Astrocyte (in vitro differentiated cells and primary cell): ENCODE measurements around the gene MORN4. TPM values are rescaled to one million over a fixed set of nuclear protein-coding genes. Genes with fewer than 3 reads are reported as not detected.
A peak's percentile ranks its signal among the peaks of the same experiment; 100 is the strongest.
"Not testable (repeated sequence)": the region's sequence is repeated elsewhere in the genome, so short reads cannot be mapped to it uniquely, and the experiment has no call there.

Source experiments
- DNase-seq: peaks from one replicate; pipeline ENCODE4 v3.0.0-alpha.2; 2010; ENCODE audit warnings: low read depth
- FAIRE-seq: peaks from 2 replicates; lab custom pipeline; 2011; peaks lifted over from hg19 to GRCh38; lab: Jason Lieb, UNC
- H2AFZ ChIP-seq: 2 replicates; pipeline ENCODE4 v1.6.0; 2012; ENCODE audit warnings: low read depth, low read length, inconsistent platforms
- H3K27ac ChIP-seq: 2 replicates; pipeline ENCODE4 v1.5.1; 2011; ENCODE audit warnings: low read depth, low read length, inconsistent platforms
- H3K27me3 ChIP-seq: 2 replicates; pipeline ENCODE4 v1.6.0; 2011; ENCODE audit warnings: low read length, inconsistent platforms; ENCODE audit not compliant: insufficient read depth
- H3K36me3 ChIP-seq: 2 replicates; pipeline ENCODE4 v1.5.1; 2011; ENCODE audit warnings: low read length, inconsistent platforms; ENCODE audit not compliant: insufficient read depth
- H3K4me1 ChIP-seq: 2 replicates; pipeline ENCODE4 v1.5.1; 2011; ENCODE audit warnings: low read length, inconsistent platforms; ENCODE audit not compliant: insufficient read depth
- H3K4me2 ChIP-seq: 2 replicates; pipeline ENCODE4 v1.6.0; 2012; ENCODE audit warnings: low read length, inconsistent platforms
- H3K4me3 ChIP-seq: 2 replicates; pipeline ENCODE4 v1.5.1; 2011; ENCODE audit warnings: low read depth, mild to moderate bottlenecking, low read length, inconsistent platforms; ENCODE audit not compliant: insufficient read depth
- H3K79me2 ChIP-seq: 2 replicates; pipeline ENCODE4 v1.6.0; 2012; ENCODE audit warnings: mild to moderate bottlenecking, low read length, inconsistent platforms; ENCODE audit not compliant: insufficient read depth
- H3K9ac ChIP-seq: 2 replicates; pipeline ENCODE4 v1.6.0; 2012; ENCODE audit warnings: mild to moderate bottlenecking, low read length, inconsistent platforms
- H3K9me3 ChIP-seq: 2 replicates; pipeline ENCODE4 v1.5.1; 2012; ENCODE audit warnings: low read depth, mild to moderate bottlenecking, low read length, inconsistent platforms; ENCODE audit not compliant: insufficient read depth
- H4K20me1 ChIP-seq: 2 replicates; pipeline ENCODE4 v1.6.0; 2012; ENCODE audit warnings: low read length, inconsistent platforms; ENCODE audit not compliant: insufficient read depth
- H3K27ac Mint-ChIP-seq: one replicate; pipeline ENCODE4 v1.8.0; 2021; ENCODE audit warnings: mild to moderate bottlenecking, mixed read lengths; ENCODE audit not compliant: unreplicated experiment
- H3K27me3 Mint-ChIP-seq: one replicate; pipeline ENCODE4 v1.8.0; 2021; ENCODE audit warnings: low read depth, mixed read lengths; ENCODE audit not compliant: unreplicated experiment
- H3K36me3 Mint-ChIP-seq: one replicate; pipeline ENCODE4 v1.8.0; 2021; ENCODE audit warnings: low read depth, mixed read lengths; ENCODE audit not compliant: unreplicated experiment
- H3K4me1 Mint-ChIP-seq: one replicate; pipeline ENCODE4 v1.8.0; 2021; ENCODE audit warnings: low read depth, mixed read lengths; ENCODE audit not compliant: unreplicated experiment
- H3K4me3 Mint-ChIP-seq: one replicate; pipeline ENCODE4 v1.8.0; 2021; ENCODE audit warnings: mild to moderate bottlenecking, moderate library complexity, mixed read lengths; ENCODE audit not compliant: unreplicated experiment
- H3K9me3 Mint-ChIP-seq: one replicate; pipeline ENCODE4 v1.8.0; 2021; ENCODE audit warnings: mild to moderate bottlenecking, mixed read lengths; ENCODE audit not compliant: unreplicated experiment
- CTCF ChIP-seq: IDR thresholded peaks from 2 replicates; pipeline ENCODE4 v1.5.1; 2011; ENCODE audit warnings: low read depth, mild to moderate bottlenecking, inconsistent platforms, low read length, moderate library complexity; ENCODE audit not compliant: insufficient read depth
- EZH2 ChIP-seq: IDR thresholded peaks from 2 replicates; pipeline ENCODE4 v1.6.1; 2012; ENCODE audit warnings: mild to moderate bottlenecking, low read length, inconsistent platforms; ENCODE audit not compliant: insufficient read depth
- total RNA-seq: library from RNA; stranded (reverse); gene quantifications from 2 replicates; pipeline ENCODE4 v1.2.1, GENCODE V29; 2021

Gene MORN4
- total RNA-seq, 1 donor from 2014 or later: 16.2 TPM

- no peak for DNase-seq
- TF ChIP-seq CTCF (no peak), EZH2 (no peak)
- H3K27me3 ChIP-seq: no peaks in the 10 kb centered on the region
- H3K9ac ChIP-seq: no peak overlapping the region
- H3K27ac Mint-ChIP-seq: no peak overlapping the region
- H3K4me1 ChIP-seq: peaks cover 20% of the 10 kb centered on the region
- no peak overlapping the region for H3K4me2 ChIP-seq
- H3K4me3 ChIP-seq: no peak overlapping the region
- H3K79me2 ChIP-seq: peaks cover 35% of the 10 kb centered on the region
- H3K36me3 Mint-ChIP-seq: peaks cover 16% of the 10 kb centered on the region
- peaks cover 25% of the 10 kb centered on the region for H3K4me1 Mint-ChIP-seq
- FAIRE-seq: no peak
- no peaks in the 10 kb centered on the region for H3K27me3 Mint-ChIP-seq
- H3K4me3 Mint-ChIP-seq: no peak overlapping the region
- no peak overlapping the region for H3K27ac ChIP-seq
- H3K9me3 ChIP-seq: no peaks in the 10 kb centered on the region
- peaks cover 21% of the 10 kb centered on the region for H3K36me3 ChIP-seq
- H3K9me3 Mint-ChIP-seq: no peaks in the 10 kb centered on the region
- H4K20me1 ChIP-seq: no peaks in the 10 kb centered on the region
- H2AFZ ChIP-seq: no peak overlapping the region
These were observed 17.4 kb upstream of the MORN4 start for GRCh38 chr10:97650726-97651125.

GRCh38 chr10:97649405-97649750 is 16.1 kb upstream of the MORN4 start:
- not testable (repeated sequence) for H3K9me3 ChIP-seq, FAIRE-seq, H3K9me3 Mint-ChIP-seq, H4K20me1 ChIP-seq, H3K27me3 Mint-ChIP-seq, H3K4me3 ChIP-seq, H2AFZ ChIP-seq, DNase-seq, H3K27me3 ChIP-seq
- H3K4me2 ChIP-seq: peak overlapping the region; percentile 72
- H3K36me3 Mint-ChIP-seq: peaks cover 24% of the 10 kb centered on the region
- H3K36me3 ChIP-seq: peaks cover 27% of the 10 kb centered on the region
- H3K27ac Mint-ChIP-seq: peak overlapping the region; percentile 97
- peaks cover 20% of the 10 kb centered on the region for H3K4me1 ChIP-seq
- H3K79me2 ChIP-seq: peaks cover 43% of the 10 kb centered on the region
- H3K4me1 Mint-ChIP-seq: peaks cover 25% of the 10 kb centered on the region
- H3K27ac ChIP-seq: peak overlapping the region; percentile 85
- H3K9ac ChIP-seq: peak overlapping the region; percentile 59
- peak overlapping the region; percentile 70 for H3K4me3 Mint-ChIP-seq

- peak overlapping the region; percentile 72 for H3K4me2 ChIP-seq
- no peaks in the 10 kb centered on the region for H3K9me3 ChIP-seq
- peak overlapping the region; percentile 59 for H3K9ac ChIP-seq
- peak overlapping the region; percentile 70 for H3K4me3 Mint-ChIP-seq
- H3K27me3 ChIP-seq: no peaks in the 10 kb centered on the region
- peak; percentile 95 for DNase-seq
- FAIRE-seq: peak; percentile 89
- H3K9me3 Mint-ChIP-seq: no peaks in the 10 kb centered on the region
- H3K4me1 Mint-ChIP-seq: peaks cover 25% of the 10 kb centered on the region
- peaks cover 2% of the 10 kb centered on the region for H4K20me1 ChIP-seq
- H3K4me3 ChIP-seq: peak overlapping the region; percentile 23
- H3K79me2 ChIP-seq: peaks cover 45% of the 10 kb centered on the region
- H3K4me1 ChIP-seq: peaks cover 20% of the 10 kb centered on the region
- no peaks in the 10 kb centered on the region for H3K27me3 Mint-ChIP-seq
- H3K36me3 Mint-ChIP-seq: peaks cover 21% of the 10 kb centered on the region
- peak overlapping the region; percentile 85 for H3K27ac ChIP-seq
- H2AFZ ChIP-seq: peak overlapping the region; percentile 22
- peak overlapping the region; percentile 97 for H3K27ac Mint-ChIP-seq
- TF ChIP-seq CTCF: no peak
- no peak for TF ChIP-seq EZH2
- peaks cover 25% of the 10 kb centered on the region for H3K36me3 ChIP-seq
These were observed 15.5 kb upstream of the MORN4 start for GRCh38 chr10:97648562-97649404.
